ENCODE data around the gene NHP2. TPM values are rescaled to one million over a fixed set of nuclear protein-coding genes. Genes with fewer than 3 reads are reported as not detected.

The NHP2 gene
- total RNA-seq, 2 donors from 2014 or later: 270 to 284 TPM

- Histone ChIP-seq H3K27me3 (replicated peaks; ENCODE audit: insufficient read depth) (no peaks in the 10 kb centered on the region), H3K9me3 (no peaks in the 10 kb centered on the region), H3K27ac (no peak overlapping the region), H3K36me3 (no peaks in the 10 kb centered on the region), H3K4me3 (no peak overlapping the region), H3K4me1 (replicated peaks) (no peaks in the 10 kb centered on the region)
- DNase-seq (ENCODE audit: low spot score): no peak
- intact Hi-C loops (cut with DNase I): no loop called here
- 83% methylated on average over 8 of the region's 8 CpGs for WGBS
- TF ChIP-seq POLR2AphosphoS5 (IDR thresholded peaks at IDR 0.05) (no peak), POLR2A (IDR thresholded peaks at IDR 0.05) (no peak), CTCF (IDR thresholded peaks at IDR 0.05) (no peak)
Measured at GRCh38 chr5:178193251-178193809, 39.6 kb upstream of the NHP2 start.

GRCh38 chr5:178192787-178193186, 39.1 kb upstream of the NHP2 start:
- Histone ChIP-seq H3K4me1 (replicated peaks) (no peaks in the 10 kb centered on the region), H3K9me3 (no peaks in the 10 kb centered on the region), H3K36me3 (no peaks in the 10 kb centered on the region), H3K4me3 (no peak overlapping the region), H3K27ac (no peak overlapping the region), H3K27me3 (replicated peaks; ENCODE audit: insufficient read depth) (no peaks in the 10 kb centered on the region)
- intact Hi-C loops (cut with DNase I): no loop called here
- TF ChIP-seq CTCF (IDR thresholded peaks at IDR 0.05) (no peak), POLR2AphosphoS5 (IDR thresholded peaks at IDR 0.05) (no peak), POLR2A (IDR thresholded peaks at IDR 0.05) (no peak)
- no peak for DNase-seq (ENCODE audit: low spot score)
- WGBS: 91% methylated on average over 7 of the region's 7 CpGs

GRCh38 chr5:178192244-178192643, 38.6 kb upstream of the NHP2 start:
- no peaks in the 10 kb centered on the region for H3K4me1 ChIP-seq (replicated peaks)
- DNase-seq (ENCODE audit: low spot score): peak; percentile 63

GRCh38 chr5:178191661-178192060, 38.0 kb upstream of the NHP2 start:
- Histone ChIP-seq H3K36me3 (no peaks in the 10 kb centered on the region), H3K27me3 (replicated peaks; ENCODE audit: insufficient read depth) (no peaks in the 10 kb centered on the region), H3K4me3 (no peak overlapping the region), H3K9me3 (no peaks in the 10 kb centered on the region), H3K4me1 (replicated peaks) (no peaks in the 10 kb centered on the region), H3K27ac (no peak overlapping the region)
- no peak for TF ChIP-seq CTCF (IDR thresholded peaks at IDR 0.05)
- DNase-seq (ENCODE audit: low spot score): no peak
- intact Hi-C loops (cut with DNase I): no loop called here
- WGBS: 86% methylated on average over 4 of the region's 4 CpGs

More at GRCh38 chr5:178192244-178192643, 38.6 kb upstream of the NHP2 start:
- H3K36me3 ChIP-seq: no peaks in the 10 kb centered on the region
- H3K27ac ChIP-seq: no peak overlapping the region
- no peaks in the 10 kb centered on the region for H3K27me3 ChIP-seq (replicated peaks; ENCODE audit: insufficient read depth)
- WGBS: 19% methylated on average over 2 of the region's 2 CpGs
- no peaks in the 10 kb centered on the region for H3K9me3 ChIP-seq
- H3K4me3 ChIP-seq: no peak overlapping the region
- TF ChIP-seq CTCF (IDR thresholded peaks at IDR 0.05) (no peak), POLR2AphosphoS5 (IDR thresholded peaks at IDR 0.05) (peak; percentile 87)
- intact Hi-C loops (cut with DNase I): no loop called here

- intact Hi-C loops (cut with DNase I): no loop called here
- Histone ChIP-seq H3K36me3 (no peaks in the 10 kb centered on the region), H3K9me3 (no peaks in the 10 kb centered on the region), H3K27ac (no peak overlapping the region), H3K4me3 (no peak overlapping the region), H3K4me1 (replicated peaks) (no peaks in the 10 kb centered on the region), H3K27me3 (replicated peaks; ENCODE audit: insufficient read depth) (no peaks in the 10 kb centered on the region)
- TF ChIP-seq POLR2A (IDR thresholded peaks at IDR 0.05): no peak
- TF ChIP-seq CTCF (IDR thresholded peaks at IDR 0.05): no peak
- TF ChIP-seq POLR2AphosphoS5 (IDR thresholded peaks at IDR 0.05): no peak
- DNase-seq (ENCODE audit: low spot score): no peak
- WGBS: 43% methylated on average over 2 of the region's 2 CpGs
Measured at GRCh38 chr5:178189433-178189832, 35.7 kb upstream of the NHP2 start.
